NCI-H460 (cell line): Measurements from ENCODE around the gene CSTPP1. TPM values are rescaled to one million over a fixed set of nuclear protein-coding genes. Genes with fewer than 3 reads are reported as not detected.
"Not testable (repeated sequence)": the region's sequence is repeated elsewhere in the genome, so short reads cannot be mapped to it uniquely, and the experiment has no call there.

ENCODE experiments used
- DNase-seq: peaks from one replicate; pipeline ENCODE4 v3.0.0-alpha.2; 2016; ENCODE audit warnings: low read depth; ENCODE audit errors: extremely low read depth
- total RNA-seq: library from RNA; depleted of rRNA; stranded (reverse); fragments of >200 nt; shearing (Covaris generic); gene quantifications from 2 replicates; pipeline ENCODE4 v1.2.3, GENCODE V29; 2014

CSTPP1 gene
- total RNA-seq, 1 experiment from 2014 or later, result 16.4 TPM

DNA sequence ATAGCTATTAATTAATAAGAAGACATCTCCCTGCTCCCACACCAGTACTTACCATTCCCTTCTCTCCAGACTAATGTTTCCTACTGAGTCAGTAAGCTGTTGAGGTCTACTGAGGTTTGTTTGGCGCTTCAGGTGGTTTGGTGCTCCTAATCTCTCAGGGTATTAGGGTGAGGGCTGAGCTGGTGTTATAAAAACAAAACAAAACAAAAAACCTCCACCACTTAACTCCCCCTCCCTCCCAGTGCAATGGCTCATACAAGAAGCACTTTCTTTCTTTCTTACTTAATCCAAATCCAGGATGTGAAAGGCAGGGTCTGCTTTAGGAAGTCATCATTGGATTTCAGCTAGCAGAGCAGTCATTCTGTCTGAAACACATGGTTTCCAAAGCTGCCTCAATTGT, 15.3 kb downstream of the CSTPP1 start:
- no peak for DNase-seq

DNA sequence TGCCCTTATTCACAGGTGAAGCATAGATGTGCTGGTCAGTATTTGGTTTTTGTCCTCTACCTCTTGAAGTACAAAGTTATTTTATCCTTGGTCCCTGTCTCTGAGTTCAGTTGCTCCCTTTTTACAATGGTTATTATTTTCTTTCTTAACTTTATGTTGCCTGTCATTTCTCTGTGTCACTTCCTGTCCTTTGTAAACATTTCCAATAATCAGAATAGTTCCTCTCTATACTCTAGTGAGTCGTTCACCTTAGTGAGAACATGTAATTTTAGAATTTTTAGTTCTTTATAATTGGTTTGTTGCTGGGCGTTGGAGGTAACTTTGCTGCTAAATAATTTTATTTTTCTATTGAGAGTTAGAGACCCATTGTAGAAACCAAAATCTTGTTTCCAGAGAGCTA, 16.0 kb downstream of the CSTPP1 start:
- DNase-seq, result no peak

DNA sequence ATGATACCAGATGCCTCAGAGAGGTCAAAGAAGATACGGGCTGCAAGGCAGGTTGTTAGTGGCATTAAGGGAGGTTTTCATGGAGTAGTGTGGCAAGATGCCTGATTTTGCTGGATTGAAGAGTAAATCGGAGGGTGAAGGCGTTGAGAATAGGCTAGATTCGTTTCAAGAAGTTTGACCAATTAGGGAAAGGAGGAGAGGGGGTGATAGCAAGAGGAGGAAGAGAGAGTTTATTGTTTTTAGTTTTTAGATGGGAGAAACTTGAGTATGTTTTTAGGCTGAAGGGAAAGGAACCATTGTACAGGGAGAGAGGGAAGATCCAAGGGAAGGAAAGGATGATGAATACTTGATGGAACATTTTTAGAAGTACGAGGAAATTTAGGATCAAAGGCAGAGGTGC, 16.5 kb downstream of the CSTPP1 start:
- no peak for DNase-seq

DNA sequence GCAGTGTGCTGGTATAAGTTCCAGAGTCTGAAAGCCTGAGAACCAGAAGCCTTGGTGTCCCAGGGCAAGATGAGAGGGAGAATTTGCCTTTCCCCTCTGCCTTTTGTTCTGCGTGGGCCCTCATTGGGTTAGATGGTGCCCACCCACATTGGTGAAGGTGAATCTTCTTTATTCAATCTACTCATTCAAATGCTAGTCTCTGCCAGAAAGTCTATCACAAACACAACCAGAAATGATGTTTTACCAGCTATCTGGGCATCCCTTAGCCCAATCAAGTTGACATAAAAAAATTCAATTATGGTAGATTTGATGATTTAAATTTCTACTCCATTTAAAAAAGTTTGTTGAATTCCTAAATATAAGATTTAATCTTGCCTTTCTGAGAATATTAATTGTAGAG, 22.2 kb downstream of the CSTPP1 start:
- no peak for DNase-seq

DNA sequence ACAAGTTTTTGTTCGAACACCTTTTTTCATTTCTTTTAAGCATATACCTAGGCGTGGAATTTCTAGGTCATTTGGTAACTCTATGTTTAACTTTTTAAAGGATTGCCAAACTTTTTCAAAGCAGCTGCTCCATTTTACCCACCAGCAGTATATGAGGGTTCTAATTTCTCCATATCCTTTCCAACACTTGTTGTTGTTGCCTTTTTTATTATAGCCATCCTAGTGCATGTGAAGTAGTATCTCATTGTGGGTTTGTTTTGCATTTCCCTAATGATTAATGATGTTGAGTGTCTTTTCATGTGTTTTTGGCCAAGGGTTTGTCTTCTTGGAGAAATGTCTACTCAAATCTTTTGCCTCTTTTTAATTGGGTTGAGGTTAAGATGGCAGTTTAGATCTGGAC, 24.5 kb downstream of the CSTPP1 start:
- no peak for DNase-seq

DNA sequence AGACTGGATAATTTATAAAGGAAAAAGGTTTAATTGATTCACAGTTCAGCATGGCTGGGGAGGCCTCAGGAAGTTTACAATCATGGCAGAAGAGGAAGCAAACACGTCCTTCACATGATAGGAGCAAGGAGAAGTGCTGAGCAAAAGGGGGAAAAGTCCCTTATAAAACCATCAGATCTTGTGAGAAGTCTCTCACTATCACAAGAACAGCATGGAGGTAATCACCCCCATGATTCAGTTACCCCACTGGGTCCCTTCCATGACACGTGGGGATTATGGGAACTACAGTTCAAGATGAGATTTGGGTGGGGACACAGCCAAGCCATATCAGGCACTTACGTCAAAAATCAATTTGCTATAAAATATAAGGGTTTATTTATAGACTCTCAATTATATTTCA, 25.3 kb downstream of the CSTPP1 start:
- DNase-seq, result not testable (repeated sequence)

DNA sequence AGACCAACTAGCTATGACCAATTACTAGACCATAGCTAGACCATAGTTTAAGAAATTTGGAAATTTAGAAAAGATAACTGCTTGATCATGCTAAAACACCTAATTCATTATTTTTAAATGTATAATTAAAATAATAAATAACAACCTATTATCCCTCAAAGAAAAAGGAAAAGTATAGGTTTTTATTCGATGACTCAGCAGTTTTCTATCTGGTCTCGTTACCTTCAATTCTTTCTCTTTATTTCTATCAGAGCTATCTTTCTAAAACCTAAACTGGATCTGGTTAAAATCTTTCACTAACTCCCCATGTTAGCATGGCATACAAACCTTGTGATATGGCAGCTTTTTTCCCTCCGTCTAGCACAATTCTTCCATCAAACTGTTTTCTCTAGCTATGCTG, 27.3 kb downstream of the CSTPP1 start:
- DNase-seq, result no peak

DNA sequence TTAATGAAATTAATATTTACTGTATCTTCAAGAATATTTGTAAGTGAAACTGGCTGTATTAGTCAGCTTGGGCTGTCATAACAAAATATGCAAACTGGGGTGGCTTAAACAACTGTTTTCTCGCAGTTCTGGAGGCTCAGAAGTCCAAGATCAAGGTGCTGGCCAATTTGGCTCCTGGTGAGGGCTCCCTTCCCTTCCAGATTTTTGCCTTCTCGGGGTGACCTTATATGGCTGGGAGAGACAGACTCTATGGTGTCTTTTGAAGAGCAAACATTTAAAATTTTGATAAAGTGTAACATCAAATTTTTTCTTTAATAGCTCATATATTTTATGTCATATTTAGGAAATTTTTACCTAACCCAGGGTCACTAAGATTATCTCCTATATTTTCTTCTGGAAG, 30.2 kb downstream of the CSTPP1 start:
- DNase-seq, result no peak

DNA sequence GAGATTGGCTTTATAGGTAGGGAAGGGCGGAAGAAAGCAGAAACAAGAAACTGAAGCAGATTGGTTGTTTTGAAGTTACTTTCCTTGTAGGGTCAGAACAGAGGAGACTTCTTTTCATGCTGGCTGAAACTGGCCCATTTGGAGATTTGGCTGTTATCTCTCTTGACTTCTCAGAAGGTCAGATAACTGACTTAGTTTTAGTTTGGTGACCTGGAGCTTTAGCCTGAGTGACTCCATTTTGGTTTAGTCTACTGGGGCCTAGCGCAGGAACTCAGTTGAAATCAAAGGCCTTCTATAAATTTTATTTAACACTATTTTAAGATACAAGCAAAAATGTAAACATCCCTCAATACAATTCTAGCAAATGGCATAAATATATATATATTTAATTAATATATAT, 31.4 kb downstream of the CSTPP1 start:
- DNase-seq, result no peak

DNA sequence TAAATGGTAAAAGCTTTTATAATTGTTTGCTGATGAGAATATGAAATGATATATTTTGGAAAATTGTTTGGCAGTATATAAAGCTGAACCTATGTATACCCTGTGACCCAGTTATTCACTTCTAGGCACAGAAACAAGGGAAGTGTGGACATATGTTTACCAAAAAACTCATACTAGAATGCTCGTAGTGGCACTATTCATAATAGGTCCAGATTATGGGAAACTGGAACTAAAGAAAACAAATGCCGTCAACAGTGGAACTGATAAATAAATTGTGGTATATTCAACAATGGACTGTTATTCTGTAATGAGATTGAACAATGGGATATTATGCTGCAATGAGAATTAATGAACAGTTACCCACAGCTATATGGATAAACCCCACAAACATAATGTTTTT, 32.8 kb downstream of the CSTPP1 start:
- DNase-seq, result no peak

DNA sequence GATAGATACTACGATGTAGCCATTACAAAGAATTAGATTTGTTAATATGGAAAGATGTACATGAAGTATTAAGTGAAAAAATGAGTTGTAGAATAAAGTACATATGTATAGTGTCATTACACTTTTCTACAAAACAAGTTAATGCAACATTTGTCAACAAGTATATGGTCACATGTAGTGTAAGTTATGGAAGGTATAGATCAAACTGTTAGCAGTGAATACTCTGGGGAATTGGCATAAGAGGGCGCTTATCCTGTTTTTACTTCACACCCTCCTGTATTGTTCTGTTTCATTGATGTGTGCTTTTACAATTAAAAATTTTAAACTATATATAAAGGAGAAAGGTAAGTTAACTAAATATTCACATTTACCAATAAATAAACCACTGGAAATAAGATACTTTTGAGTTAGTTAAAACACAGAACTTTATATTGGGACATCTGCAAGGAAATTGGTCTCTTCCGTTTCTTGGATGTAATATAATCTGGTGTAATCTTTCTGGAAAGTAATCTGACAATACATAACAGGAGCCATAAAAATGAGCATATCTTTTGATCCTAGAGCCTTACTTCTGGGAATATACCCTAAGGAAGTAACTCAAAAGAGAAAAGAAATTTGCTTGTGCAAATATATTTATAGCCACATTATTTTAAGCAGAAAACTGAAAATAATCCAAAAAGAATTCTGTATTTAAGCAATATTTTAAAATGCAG, 34.5 kb downstream of the CSTPP1 start:
- no peak for DNase-seq

DNA sequence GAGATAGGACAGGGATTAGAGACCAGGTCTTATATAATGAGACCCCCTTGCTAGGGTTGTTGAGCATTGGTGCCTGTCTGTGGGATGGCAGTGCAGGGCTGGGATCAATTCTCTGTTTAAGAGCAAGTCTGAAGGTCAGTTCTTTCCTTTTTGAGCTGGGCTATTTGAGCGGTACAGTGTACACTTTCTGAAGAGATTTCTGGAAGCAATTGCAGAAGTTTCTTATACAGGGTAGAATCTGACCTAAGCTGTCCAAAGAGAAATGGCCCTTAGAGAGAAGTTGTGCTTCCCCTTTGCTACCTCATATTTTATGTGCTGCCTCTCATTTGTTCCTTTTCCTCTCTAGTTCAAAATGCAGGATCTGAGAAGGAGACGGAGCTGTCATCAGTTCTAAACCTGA, 35.8 kb downstream of the CSTPP1 start:
- DNase-seq, result no peak

DNA sequence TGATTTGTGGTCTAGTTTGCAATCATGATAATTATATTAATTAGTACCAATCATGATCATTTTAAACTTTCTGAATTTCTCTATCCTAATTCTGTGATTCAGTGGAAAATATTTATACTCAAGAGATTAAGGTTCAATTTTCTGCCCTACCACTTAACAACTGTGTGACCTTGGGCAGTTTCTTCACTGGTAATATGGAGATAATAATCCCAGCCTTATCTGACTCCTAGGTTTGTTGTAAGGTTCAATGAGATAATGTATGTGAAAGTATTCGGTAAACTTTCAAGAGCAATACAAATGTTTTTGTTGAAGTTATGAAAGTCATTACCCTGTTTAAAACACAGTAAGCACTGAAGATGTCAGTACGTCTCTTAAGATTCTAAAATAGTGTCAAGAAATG, 36.3 kb downstream of the CSTPP1 start:
- DNase-seq, result no peak

DNA sequence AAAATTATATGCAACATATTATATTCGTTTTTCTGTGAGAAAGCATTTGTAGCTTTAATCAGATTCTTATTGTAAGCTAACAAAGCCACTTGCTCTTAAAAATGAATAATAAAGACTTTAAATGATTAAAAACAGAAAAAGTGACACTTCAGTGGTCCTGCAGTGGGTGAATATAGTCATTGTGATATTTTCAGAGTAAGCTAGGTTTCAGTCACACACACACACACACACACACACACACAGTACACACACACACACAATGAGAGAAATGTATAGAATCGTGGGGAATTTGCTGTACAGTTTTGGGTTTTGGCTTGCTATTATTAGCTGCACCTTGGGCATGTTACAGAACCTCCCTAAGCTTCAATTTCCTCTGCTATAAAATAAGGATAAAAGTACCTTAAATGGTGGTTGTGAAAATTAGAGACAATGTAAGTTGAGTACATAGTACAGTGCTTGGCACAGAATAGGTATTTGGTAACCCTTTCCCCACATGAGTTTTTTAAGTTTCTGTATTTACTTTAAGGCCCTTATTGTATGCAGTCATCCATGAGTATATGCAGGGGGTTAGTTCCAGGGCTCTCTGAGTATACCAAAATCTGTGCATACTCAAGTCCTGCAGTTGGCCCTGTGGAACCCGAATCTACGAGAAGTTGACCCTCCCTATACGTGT, 39.8 kb downstream of the CSTPP1 start:
- DNase-seq, result no peak

DNA sequence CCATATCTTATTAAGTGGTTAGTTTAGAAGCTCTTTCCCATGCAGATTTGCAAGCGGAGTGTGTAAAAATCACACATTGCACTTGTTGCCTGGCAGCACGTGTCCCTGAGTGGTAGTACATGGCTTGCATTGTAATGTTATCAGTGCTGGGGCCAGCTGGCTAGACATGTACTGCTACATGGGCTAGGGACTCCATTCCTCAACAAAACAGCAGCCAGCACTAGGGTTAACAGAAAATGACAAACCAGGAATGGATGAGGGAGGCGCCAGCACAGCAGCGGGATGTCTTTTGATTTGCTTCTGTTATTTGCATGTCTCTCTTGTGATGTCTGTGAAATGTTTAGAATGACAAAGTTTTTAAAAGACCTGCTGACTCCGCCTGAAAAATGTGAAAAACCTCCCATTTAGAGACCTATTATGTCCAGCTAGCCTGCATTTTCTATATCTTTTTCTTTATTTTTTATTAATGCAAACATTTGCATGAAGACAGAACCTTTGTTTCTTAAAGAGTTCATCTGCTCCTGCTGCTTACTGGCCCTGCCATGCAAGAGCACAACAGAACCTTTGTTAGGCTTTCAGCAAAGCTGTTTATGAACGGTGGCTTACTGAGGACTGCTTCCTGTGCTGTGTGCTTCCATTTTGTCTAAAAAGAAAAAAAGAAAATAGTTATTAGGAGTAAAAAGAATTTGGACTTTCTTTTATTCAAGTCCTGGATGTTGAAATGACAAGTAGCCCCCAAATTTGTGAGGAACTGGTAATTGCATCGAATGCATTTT, 40.7 kb downstream of the CSTPP1 start:
- DNase-seq, result no peak

DNA sequence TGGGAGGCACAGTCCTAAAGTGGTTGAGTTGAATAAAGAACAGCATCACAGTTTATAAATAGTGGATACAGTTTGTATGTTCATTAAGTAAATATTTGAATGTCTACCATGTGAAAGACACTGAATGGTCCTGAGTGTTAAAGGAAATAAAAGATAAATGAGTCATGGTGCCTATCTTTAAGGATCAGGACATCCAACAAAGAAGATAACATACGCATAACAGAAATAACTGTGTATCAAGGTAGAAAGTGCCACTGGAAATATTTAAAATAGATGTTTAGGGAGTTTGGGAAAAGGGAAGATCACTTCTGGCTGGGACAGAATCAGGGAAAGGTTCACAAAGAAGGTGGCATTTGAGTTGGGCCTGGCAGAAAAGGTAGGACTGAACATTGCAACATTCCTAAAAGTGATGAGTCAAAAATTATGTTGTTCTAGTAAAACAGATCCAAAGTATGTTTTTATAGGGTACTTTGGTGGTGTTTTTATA, 41.5 kb downstream of the CSTPP1 start:
- no peak for DNase-seq

DNA sequence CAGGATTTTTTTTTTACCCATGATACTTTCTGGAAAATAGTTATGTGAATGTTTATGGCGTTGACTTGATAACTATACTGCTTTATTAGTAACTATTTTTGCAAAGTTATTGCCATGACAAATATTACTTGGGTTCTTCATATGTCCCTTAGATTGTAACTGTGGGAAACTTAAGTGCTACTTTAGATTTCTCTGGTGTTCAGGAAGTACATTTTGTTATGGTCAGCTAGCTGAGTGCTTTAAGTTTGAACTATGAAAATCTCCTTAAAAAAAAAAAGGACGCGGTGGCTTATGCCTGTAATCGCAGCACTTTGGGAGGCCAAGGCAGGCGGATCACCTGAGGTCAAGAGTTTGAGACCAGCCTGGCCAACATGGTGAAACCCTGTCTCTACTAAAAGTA, 42.8 kb downstream of the CSTPP1 start:
- no peak for DNase-seq

DNA sequence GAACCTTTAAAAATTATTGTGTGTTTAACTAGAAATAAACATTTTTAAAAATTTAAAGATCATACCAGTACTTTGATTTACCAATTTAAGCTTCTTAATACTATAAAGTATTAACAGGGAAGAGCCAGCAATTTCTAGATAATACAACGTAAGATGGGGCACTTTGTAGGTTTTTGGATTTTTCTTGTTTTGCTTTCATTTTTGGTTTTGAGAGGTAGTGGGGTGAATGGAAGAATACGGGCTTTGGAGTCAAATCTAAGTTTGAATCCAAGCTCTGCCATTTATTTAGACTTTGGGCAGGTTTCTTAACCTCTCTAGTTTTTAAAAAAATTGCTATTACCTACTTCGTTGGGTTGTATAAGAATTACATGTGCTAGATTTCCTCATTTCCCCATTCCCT, 44.9 kb downstream of the CSTPP1 start:
- no peak for DNase-seq

DNA sequence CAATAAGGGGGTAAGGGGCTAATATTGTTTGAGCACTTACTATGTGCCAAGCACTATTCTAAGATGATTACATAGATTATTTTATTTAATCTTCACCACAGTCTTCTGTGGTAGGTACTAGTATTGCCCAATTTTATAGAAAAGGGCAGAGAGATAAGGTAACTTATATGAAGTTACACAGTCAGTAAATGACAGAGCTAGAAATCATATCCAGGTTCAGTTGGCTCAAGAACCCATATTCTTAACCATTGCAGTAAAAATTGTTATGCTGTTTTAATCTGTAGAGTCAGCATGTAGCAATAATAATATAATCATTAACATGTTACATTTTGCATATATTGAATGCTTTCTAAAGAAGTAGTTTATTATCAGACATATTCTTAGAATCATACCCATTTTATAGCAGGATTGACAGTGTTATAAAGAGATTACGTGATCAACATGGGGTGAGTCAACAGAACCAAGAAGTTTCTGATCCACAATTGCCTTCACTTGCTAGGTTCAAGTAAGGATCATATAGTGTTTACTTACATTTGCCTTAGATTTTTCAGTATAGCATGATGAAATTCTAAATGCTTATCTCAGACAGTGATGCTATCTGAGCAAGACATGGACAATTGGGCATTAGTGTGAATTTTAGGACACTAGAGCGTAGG, 46.4 kb downstream of the CSTPP1 start:
- DNase-seq, result no peak

DNA sequence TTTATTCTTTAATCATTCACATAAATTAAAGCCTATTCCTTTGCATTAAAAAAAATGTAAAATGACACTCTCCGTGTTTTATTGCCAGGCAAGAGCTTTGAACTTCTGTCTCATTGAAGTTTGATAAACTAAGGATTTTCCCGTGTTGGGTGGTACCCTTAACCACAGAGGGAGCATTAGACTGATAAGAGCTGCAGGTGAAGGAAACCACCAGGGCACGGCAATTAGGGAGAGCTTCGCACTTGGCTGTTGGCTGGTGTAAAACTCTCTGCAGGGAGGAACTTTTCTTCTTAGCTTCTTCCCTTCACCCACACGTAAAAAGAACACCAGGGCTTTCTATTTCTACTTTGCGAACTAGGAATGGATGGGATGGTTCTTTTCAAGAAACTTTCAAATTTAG, 47.0 kb downstream of the CSTPP1 start:
- no peak for DNase-seq

DNA sequence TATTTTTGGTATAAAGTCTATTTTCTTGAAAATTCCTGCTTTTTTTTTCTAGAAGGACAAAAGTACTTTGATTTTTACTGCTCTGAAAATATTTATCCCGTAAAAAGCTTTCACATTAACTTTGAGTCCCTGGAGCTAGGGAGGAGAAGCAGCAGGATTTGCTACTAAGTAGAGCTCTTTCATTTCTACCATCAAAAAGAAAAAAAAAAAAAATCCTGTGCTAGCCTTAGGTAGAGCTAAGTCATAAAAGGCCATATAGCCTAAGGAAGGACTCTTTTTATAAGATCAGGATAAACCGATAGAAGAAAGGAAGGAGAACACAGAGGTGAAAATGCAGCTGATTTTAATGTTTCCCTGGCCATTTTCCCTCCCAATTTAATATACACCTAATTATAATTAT, 48.0 kb downstream of the CSTPP1 start:
- no peak for DNase-seq
